Smooth muscle cell (in vitro differentiated cells): ENCODE measurements around the gene TMEM45A. TPM values are rescaled to one million over a fixed set of nuclear protein-coding genes. Genes with fewer than 3 reads are reported as not detected.
A peak's percentile ranks its signal among the peaks of the same experiment; 100 is the strongest.

Experiments used
- DNase-seq: peaks from one replicate; lab custom pipeline; 2025; ENCODE audit not compliant: unreplicated experiment; lab: John Stamatoyannopoulos, UW
- H2AFZ ChIP-seq: fragments of 200-600 bp; sonication (generic); 2 replicates; pipeline ENCODE4 v1.6.0; 2016; ENCODE audit warnings: antibody characterized with exemption, low read depth, mild to moderate bottlenecking
- H3F3A ChIP-seq: fragments of 200-600 bp; sonication (generic); 2 replicates; pipeline ENCODE4 v1.6.0; 2017; ENCODE audit warnings: antibody characterized with exemption, low read depth
- H3K27ac ChIP-seq: fragments of 200-600 bp; sonication (generic); 2 replicates; pipeline ENCODE4 v1.5.1; 2016; ENCODE audit warnings: low read depth, mild to moderate bottlenecking
- H3K27me3 ChIP-seq: fragments of 200-600 bp; sonication (generic); 2 replicates; pipeline ENCODE4 v1.6.1; 2016; ENCODE audit warnings: low read depth, mild to moderate bottlenecking
- H3K36me3 ChIP-seq: fragments of 200-600 bp; sonication (generic); 2 replicates; pipeline ENCODE4 v1.5.1; 2016; ENCODE audit warnings: low read depth
- H3K4me1 ChIP-seq: fragments of 200-600 bp; sonication (generic); 2 replicates; pipeline ENCODE4 v1.5.1; 2016; ENCODE audit warnings: low read depth
- H3K4me2 ChIP-seq: fragments of 200-600 bp; sonication (generic); 2 replicates; pipeline ENCODE4 v1.6.0; 2016; ENCODE audit warnings: mild to moderate bottlenecking
- H3K4me3 ChIP-seq: fragments of 200-600 bp; sonication (generic); 2 replicates; pipeline ENCODE4 v1.5.1; 2016; ENCODE audit warnings: mild to moderate bottlenecking
- H3K79me2 ChIP-seq: fragments of 200-600 bp; sonication (generic); 2 replicates; pipeline ENCODE4 v1.6.0; 2016; ENCODE audit warnings: low read depth, mild to moderate bottlenecking
- H3K9ac ChIP-seq: fragments of 200-600 bp; sonication (generic); 2 replicates; pipeline ENCODE4 v1.6.0; 2016; ENCODE audit warnings: low read depth
- H3K9me3 ChIP-seq: fragments of 200-600 bp; sonication (generic); replicated peaks from 2 replicates; pipeline ENCODE4 v1.5.1; 2016; ENCODE audit warnings: low read depth
- H4K20me1 ChIP-seq: fragments of 200-600 bp; sonication (generic); 2 replicates; pipeline ENCODE4 v1.6.0; 2016; ENCODE audit warnings: low read depth
- CTCF ChIP-seq: fragments of 200-600 bp; sonication (generic); IDR thresholded peaks from 2 replicates; pipeline ENCODE4 v1.5.1; 2017; ENCODE audit warnings: borderline replicate concordance, mild to moderate bottlenecking, antibody characterized with exemption; ENCODE audit not compliant: insufficient read depth, poor library complexity, severe bottlenecking
- WGBS: methylation state at CpG from one replicate; pipeline ENCODE4 v1.1.7; 2016; ENCODE audit warnings: low lambda C conversion rate; 5-methylcytosine and 5-hydroxymethylcytosine counted together
- polyA plus RNA-seq: library from polyadenylated mRNA; unstranded; fragments of >200 nt; fragmentation: Nextera tagmentation; extraction: Ambion mirVana; gene quantifications from 2 replicates; pipeline ENCODE4 v1.2.1, GENCODE V29; 2016
- total RNA-seq: library from RNA; depleted of rRNA; stranded (reverse); fragments of >200 nt; gene quantifications from 2 replicates; pipeline ENCODE4 v1.2.3, GENCODE V29; 2014

The TMEM45A gene
- total and polyA plus RNA-seq, 2 experiments from 2014 or later: 209 to 280 TPM

GRCh38 chr3:100562224-100562857 lies 69.9 kb downstream of the TMEM45A start:
- H3K4me2 ChIP-seq: peak overlapping the region; percentile 71
- H3K4me1 ChIP-seq: peaks cover 44% of the 10 kb centered on the region
- no peak for TF ChIP-seq CTCF
- H2AFZ ChIP-seq: no peak overlapping the region
- peak overlapping the region; percentile 36 for H3K9ac ChIP-seq
- H3K27ac ChIP-seq: peak overlapping the region; percentile 93
- peaks cover 4% of the 10 kb centered on the region for H3K79me2 ChIP-seq
- WGBS: 52% methylated on average over 4 of the region's 4 CpGs
- peaks cover 2% of the 10 kb centered on the region for H3K36me3 ChIP-seq
- H3F3A ChIP-seq: peaks cover 19% of the 10 kb centered on the region
- H3K27me3 ChIP-seq: no peaks in the 10 kb centered on the region
- H3K9me3 ChIP-seq: no peaks in the 10 kb centered on the region
- peaks cover 3% of the 10 kb centered on the region for H4K20me1 ChIP-seq
- DNase-seq: no peak
- no peak overlapping the region for H3K4me3 ChIP-seq

DNA sequence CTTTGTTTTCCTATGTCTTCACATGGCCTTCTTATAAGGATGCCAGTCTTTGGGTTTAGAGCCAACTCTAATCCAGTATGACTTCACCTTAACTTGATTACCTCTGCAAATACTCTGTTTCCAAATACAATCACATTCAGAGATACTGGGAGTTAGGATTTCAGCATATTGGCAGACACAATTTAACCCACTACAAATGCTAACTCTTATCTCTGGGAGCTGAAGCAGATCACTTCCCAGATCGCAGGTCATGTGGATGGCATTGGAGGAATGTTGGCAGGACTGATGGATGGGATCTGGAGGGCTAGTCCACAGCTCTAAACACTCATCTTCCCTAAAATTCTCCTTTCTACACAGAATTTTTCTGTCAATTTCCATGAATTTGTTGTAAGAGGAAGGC lies 70.8 kb downstream of the TMEM45A start:
- WGBS: 40% methylated on average over 1 of the region's 1 CpG
- TF ChIP-seq CTCF: no peak
- no peaks in the 10 kb centered on the region for H3K27me3 ChIP-seq
- H3K9ac ChIP-seq: no peak overlapping the region
- peak overlapping the region; percentile 93 for H3K27ac ChIP-seq
- peaks cover 4% of the 10 kb centered on the region for H3K79me2 ChIP-seq
- H4K20me1 ChIP-seq: peaks cover 3% of the 10 kb centered on the region
- no peak overlapping the region for H3K4me3 ChIP-seq
- H3K4me2 ChIP-seq: no peak overlapping the region
- peaks cover 44% of the 10 kb centered on the region for H3K4me1 ChIP-seq
- no peak for DNase-seq
- H3K9me3 ChIP-seq: no peaks in the 10 kb centered on the region
- no peak overlapping the region for H2AFZ ChIP-seq
- H3K36me3 ChIP-seq: peaks cover 2% of the 10 kb centered on the region
- peaks cover 19% of the 10 kb centered on the region for H3F3A ChIP-seq

DNA sequence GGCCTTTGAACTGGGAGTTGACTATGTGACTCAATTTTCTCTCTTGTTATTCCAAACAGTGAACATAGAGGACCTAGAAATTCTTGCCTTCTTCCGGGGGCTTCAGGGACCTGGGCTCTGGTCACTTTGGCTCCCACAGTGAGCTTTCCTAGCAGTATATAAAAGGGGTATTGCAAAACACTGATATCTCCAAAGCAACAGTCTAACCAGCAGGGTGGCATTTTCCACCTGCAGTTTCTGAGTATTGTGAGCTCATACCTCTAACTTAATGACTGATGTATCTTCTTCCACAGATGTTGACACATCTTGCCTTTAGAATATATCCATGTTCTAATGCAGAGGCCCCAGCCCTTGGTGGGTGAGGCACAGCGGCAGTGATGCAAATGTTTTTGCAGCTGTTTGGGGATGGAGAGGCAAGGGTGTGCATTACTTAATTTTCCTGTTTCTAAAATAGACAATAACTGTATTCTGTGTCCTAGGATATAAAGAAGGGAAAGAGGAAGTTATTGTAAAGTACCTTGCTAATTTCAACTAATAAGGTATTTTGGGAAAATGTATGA lies 71.3 kb downstream of the TMEM45A start:
- H3K4me1 ChIP-seq: peaks cover 42% of the 10 kb centered on the region
- H2AFZ ChIP-seq: no peak overlapping the region
- H3K27me3 ChIP-seq: no peaks in the 10 kb centered on the region
- DNase-seq: no peak
- no peak overlapping the region for H3K4me3 ChIP-seq
- no peak overlapping the region for H3K4me2 ChIP-seq
- WGBS: 96% methylated on average over 2 of the region's 2 CpGs
- TF ChIP-seq CTCF: no peak
- peaks cover 19% of the 10 kb centered on the region for H3F3A ChIP-seq
- peaks cover 3% of the 10 kb centered on the region for H4K20me1 ChIP-seq
- H3K27ac ChIP-seq: peak overlapping the region; percentile 93
- peaks cover 4% of the 10 kb centered on the region for H3K79me2 ChIP-seq
- no peak overlapping the region for H3K9ac ChIP-seq
- peaks cover 5% of the 10 kb centered on the region for H3K36me3 ChIP-seq
- no peaks in the 10 kb centered on the region for H3K9me3 ChIP-seq

GRCh38 chr3:100570811-100571210 lies 78.4 kb downstream of the TMEM45A start:
- TF ChIP-seq CTCF: no peak

More at GRCh38 chr3:100570811-100571210, 78.4 kb downstream of the TMEM45A start:
- Histone ChIP-seq H3K36me3 (peaks cover 23% of the 10 kb centered on the region), H3K4me1 (no peaks in the 10 kb centered on the region), H4K20me1 (no peaks in the 10 kb centered on the region), H3K9me3 (no peaks in the 10 kb centered on the region), H3K9ac (no peak overlapping the region), H3K79me2 (no peaks in the 10 kb centered on the region), H3K4me2 (no peak overlapping the region), H3K4me3 (no peak overlapping the region), H2AFZ (no peak overlapping the region), H3K27me3 (no peaks in the 10 kb centered on the region), H3K27ac (no peak overlapping the region), H3F3A (no peaks in the 10 kb centered on the region)
- 96% methylated on average over 2 of the region's 2 CpGs for WGBS
- no peak for DNase-seq
